ENCODE results near the gene EFNA5.

EFNA5 gene

GRCh38 chr5:107646418-107646817 lies 24.3 kb downstream of the EFNA5 start:
- in situ Hi-C loops (cut with HindIII; ENCODE audit: low sequenced_read_pairs), result no loop called here

GRCh38 chr5:107640568-107640967 lies 30.2 kb downstream of the EFNA5 start:
- in situ Hi-C loops (cut with HindIII; ENCODE audit: low sequenced_read_pairs), result no loop called here

GRCh38 chr5:107639990-107640389 lies 30.7 kb downstream of the EFNA5 start:
- in situ Hi-C loops (cut with HindIII; ENCODE audit: low sequenced_read_pairs), result no loop called here

GRCh38 chr5:107636555-107636954 lies 34.2 kb downstream of the EFNA5 start:
- in situ Hi-C loops (cut with HindIII; ENCODE audit: low sequenced_read_pairs), result no loop called here

GRCh38 chr5:107636068-107636467 lies 34.7 kb downstream of the EFNA5 start:
- in situ Hi-C loops (cut with HindIII; ENCODE audit: low sequenced_read_pairs), result no loop called here

GRCh38 chr5:107634981-107635848 lies 35.5 kb downstream of the EFNA5 start:
- in situ Hi-C loops (cut with HindIII; ENCODE audit: low sequenced_read_pairs), result no loop called here

- in situ Hi-C loops (cut with HindIII; ENCODE audit: low sequenced_read_pairs), result no loop called here
These were observed 37.4 kb downstream of the EFNA5 start for GRCh38 chr5:107633171-107633901.

- in situ Hi-C loops (cut with HindIII; ENCODE audit: low sequenced_read_pairs), result no loop called here
These were observed 38.9 kb downstream of the EFNA5 start for GRCh38 chr5:107631805-107632362.

- in situ Hi-C loops (cut with HindIII; ENCODE audit: low sequenced_read_pairs), result no loop called here
These were observed 40.6 kb downstream of the EFNA5 start for GRCh38 chr5:107630184-107630583.

GRCh38 chr5:107624235-107624634 lies 46.5 kb downstream of the EFNA5 start:
- in situ Hi-C loops (cut with HindIII; ENCODE audit: low sequenced_read_pairs), result no loop called here

GRCh38 chr5:107621089-107621488 lies 49.6 kb downstream of the EFNA5 start:
- in situ Hi-C loops (cut with HindIII; ENCODE audit: low sequenced_read_pairs), result no loop called here

GRCh38 chr5:107619781-107620180 lies 51.0 kb downstream of the EFNA5 start:
- in situ Hi-C loops (cut with HindIII; ENCODE audit: low sequenced_read_pairs), result no loop called here

GRCh38 chr5:107618242-107618641 lies 52.5 kb downstream of the EFNA5 start:
- in situ Hi-C loops (cut with HindIII; ENCODE audit: low sequenced_read_pairs), result no loop called here

GRCh38 chr5:107617052-107617451 lies 53.7 kb downstream of the EFNA5 start:
- in situ Hi-C loops (cut with HindIII; ENCODE audit: low sequenced_read_pairs), result no loop called here

- in situ Hi-C loops (cut with HindIII; ENCODE audit: low sequenced_read_pairs), result no loop called here
These were observed 54.5 kb downstream of the EFNA5 start for GRCh38 chr5:107616213-107616612.

GRCh38 chr5:107615299-107615817 lies 55.4 kb downstream of the EFNA5 start:
- in situ Hi-C loops (cut with HindIII; ENCODE audit: low sequenced_read_pairs), result no loop called here

GRCh38 chr5:107612541-107612940 lies 58.2 kb downstream of the EFNA5 start:
- in situ Hi-C loops (cut with HindIII; ENCODE audit: low sequenced_read_pairs), result no loop called here

GRCh38 chr5:107610798-107611197 lies 59.9 kb downstream of the EFNA5 start:
- in situ Hi-C loops (cut with HindIII; ENCODE audit: low sequenced_read_pairs), result no loop called here

- in situ Hi-C loops (cut with HindIII; ENCODE audit: low sequenced_read_pairs), result no loop called here
These were observed 62.9 kb downstream of the EFNA5 start for GRCh38 chr5:107607671-107608345.

- in situ Hi-C loops (cut with HindIII; ENCODE audit: low sequenced_read_pairs), result no loop called here
These were observed 63.5 kb downstream of the EFNA5 start for GRCh38 chr5:107607196-107607595.

- in situ Hi-C loops (cut with HindIII; ENCODE audit: low sequenced_read_pairs), result no loop called here
These were observed 65.1 kb downstream of the EFNA5 start for GRCh38 chr5:107605596-107606125.

All from endothelial cell of hepatic sinusoid (primary cell).